GM18507 (cell line): ENCODE measurements around the gene MUC6.
"Not testable (repeated sequence)": the region's sequence is repeated elsewhere in the genome, so short reads cannot be mapped to it uniquely, and the experiment has no call there.

Source experiments
- DNase-seq: peaks from one replicate; pipeline ENCODE4 v3.0.0; 2011; ENCODE audit warnings: low read depth; ENCODE audit not compliant: insufficient read length; ENCODE audit errors: extremely low spot score
- FAIRE-seq: peaks from 2 replicates; lab custom pipeline; 2011; peaks lifted over from hg19 to GRCh38; lab: Jason Lieb, UNC

MUC6 gene

DNA sequence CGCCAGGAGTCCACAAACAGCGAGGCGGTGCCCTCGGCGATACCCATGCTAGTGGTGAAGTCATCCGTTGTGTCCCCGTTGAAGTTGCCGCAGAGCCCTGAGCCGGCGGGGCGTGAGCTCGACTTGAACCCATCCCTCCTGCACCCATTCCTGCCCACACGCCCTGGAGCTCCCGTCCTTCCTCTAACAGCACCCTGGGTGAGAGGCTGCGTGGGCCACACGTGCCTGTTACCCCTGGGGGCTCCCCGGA, 8.3 kb downstream of the MUC6 start:
- no peak for FAIRE-seq
- no peak for DNase-seq

DNA sequence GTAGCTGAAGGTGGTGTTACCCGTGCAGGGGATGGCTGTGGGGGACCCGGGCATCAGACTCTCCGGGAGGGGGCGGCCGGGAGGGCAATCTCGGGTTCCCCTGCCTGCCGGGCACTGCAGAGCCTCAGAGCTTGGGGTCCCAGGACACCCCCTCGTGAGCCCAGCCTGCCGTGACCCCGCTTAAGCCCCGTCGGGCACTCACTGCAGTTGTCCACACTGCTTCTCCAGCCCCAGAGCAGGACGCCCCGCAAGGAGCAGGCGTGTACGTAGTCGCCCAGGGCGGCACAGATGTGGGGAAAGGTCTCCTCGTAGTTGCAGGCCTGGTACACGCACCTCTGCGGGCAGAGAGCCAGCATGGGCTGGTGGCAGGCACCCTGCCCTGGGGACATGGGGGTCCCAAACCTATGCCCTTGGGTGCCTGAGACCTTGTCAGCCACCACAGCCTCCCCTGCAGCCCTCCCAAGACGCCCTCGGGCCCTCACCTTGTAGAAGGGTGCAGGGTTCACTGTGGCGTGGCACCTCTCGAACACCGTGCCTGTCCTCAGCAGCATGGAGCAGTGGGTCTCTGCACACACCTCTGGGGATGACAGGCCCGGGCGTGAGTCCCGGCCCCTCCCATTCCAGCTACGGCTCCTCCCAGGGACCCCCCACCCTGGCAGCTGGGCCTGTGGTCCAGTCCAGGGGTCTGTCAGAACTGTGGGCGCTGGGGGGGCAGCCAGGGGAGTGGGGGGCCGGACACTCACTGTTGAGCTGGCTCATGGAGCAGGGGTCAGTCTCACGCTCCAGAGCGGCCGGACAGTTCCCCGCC, 8.8 kb downstream of the MUC6 start:
- no peak for DNase-seq
- no peak for FAIRE-seq

DNA sequence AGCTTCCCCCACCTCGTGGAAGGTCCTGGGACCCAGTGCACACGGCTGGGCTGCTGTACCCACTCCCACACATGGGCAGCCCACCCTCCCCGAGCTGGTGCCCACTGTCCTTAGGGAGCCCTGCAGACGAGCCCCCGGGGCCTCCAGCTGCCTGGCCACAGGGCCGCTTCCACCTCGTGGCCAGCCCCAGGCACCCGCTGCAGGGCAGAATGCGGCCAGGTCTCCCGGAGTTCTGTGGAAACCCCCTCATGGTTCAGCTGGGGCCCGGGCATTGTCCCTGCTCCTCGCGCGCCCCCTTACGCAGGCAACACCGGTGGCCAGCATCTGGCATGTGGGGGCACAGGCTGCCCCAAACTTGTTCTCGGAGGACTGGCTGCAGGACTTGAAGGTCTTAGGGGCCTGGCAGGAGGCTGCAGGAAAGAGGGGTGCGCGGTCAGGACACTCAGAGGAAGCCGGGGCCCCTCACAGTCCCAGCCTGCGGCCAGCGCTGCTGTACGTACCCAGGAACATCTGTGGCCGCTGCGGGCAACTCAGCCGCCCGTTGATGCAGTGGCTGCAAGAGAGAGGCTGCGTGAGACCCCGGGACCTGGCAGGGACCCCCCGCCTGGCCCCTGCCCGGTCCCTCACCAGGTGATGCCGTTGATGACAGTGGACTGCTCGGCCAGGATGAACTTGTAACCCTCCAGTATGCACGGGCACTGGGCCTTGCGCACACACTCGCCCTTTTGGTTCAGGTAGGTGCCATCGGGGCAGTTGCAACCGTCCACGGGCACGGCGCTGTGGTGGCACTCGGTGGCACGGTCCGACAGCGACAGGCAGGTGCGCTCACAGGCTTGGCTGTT, 9.7 kb downstream of the MUC6 start:
- DNase-seq (no peak), FAIRE-seq (no peak)

DNA sequence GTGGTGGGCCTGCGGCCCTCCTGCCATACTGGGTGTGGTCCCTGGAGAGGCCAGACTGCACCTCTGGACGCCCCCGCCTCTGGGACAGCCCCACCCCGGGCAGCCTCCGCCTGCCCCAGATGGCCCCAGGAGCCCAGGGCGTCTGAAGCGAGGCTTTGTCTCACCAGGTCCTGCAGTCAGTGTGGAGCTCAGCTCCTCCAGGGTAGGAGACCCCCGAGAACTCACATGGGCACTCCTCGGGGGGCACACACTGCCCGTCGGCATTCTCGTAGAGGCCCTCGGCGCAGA, 10.4 kb downstream of the MUC6 start:
- FAIRE-seq, result no peak
- DNase-seq, result no peak

DNA sequence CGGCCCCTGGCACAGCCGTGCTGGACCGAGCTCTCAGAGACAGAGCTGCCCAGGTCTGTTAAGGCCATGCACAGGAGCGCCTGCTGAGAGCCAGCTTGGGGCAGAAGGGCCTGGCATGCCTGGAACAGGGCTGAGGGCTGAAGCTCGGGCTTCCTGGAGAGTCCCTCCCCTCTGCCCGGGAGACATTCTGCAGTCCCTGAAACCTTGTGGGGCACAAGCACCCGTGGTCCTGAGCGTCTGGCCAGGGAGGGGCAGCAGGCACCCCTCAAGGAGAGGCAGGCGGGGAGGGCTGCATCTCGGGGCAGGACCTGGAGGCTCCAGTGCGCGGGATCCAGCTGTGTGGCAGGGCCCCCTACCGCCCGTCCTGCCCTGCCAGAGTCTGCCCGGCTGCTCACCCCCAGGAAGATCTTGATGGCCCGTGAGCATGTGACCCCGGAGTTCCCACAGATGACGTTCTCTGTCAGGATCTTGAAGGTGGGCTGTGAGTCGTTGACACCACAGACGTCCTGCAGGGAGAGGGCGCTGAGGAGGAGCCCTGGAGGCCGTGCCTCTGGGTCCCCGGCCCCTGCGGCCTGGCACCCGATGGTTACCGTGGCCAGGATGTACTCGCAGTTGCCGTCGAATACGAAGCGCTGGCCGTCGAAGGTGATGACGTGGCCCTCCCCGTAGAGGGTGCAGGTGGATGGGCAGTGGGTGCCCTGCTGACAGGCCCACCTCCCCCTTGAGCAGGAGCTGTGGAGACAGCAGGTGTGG, 10.9 kb downstream of the MUC6 start:
- DNase-seq, result no peak
- FAIRE-seq, result no peak

DNA sequence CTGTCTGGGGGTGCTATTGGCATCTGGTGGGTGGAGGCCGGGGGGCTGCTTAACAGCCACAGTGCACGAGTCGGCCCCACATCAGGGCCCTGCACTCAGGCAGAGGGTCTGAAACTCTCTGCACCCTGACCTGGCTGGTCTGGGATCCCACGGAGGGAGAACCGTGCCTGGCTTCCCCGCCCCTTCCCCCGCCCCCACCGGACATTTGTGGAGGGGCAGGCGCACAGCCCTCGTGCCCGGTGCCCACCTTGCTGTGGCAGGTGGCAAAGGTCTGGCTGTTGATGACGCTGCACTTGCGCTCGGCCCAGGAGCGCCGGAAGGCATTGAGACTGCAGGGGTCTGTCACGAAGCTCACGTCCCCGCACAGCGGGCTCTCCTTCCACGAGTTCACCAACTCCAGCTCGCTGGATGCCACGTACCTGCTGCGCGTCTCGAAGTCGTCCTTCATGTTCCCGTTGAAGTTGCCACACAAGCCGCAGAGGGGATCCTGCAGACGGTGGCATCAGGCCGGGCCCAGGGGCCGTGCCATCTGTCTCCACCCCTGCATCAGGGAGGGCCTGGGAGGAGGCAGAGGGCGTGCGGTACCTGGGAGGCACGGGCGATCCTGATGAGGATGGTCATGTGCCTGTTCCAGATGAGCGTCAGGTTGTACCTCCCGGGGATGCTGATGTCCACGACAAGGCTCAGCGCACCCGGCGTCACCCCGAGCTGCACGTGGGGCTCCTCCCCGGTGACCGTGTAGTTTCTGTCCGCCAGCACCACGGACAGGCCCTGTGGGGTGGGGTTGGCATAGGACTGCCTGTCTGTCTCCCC, 11.7 kb downstream of the MUC6 start:
- DNase-seq, result no peak
- no peak for FAIRE-seq

DNA sequence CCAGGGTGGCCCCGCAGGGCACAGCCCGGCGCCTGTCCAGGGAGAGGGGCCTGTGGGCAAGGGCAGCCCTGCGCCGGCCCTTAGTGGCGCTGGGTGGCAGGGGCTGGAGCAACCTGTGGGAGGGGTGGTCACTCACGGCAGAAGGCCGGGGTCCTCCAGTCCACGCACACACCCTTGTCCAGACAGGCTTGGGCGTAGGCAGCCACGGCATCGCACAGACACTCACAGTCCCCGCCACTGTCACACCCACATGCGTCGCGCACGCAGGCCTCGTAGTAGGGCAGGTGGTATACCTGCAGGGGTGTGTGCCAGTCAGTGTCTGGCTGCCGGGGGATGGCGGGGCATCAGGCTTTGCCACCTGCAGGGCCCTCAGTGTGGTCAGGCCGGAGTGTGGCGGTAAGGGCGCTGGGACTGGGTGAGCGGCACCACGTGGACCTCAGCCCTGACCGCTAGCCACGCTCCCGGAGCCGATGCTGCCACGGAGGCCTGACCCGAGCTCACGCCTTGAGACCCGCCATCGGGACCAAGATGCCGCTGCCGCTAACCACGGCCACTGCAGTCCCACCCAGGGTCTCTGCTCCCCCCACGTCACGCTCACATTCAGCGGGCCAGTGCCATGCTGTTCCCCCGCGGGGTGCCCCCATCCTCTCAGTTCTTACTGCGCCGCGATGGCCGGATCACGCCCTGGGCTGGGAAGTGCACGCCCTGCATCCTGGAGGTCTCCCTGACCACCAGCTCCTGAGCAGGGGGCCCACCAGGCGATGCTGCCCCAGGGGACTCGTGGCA, 12.5 kb downstream of the MUC6 start:
- DNase-seq (no peak), FAIRE-seq (no peak)

DNA sequence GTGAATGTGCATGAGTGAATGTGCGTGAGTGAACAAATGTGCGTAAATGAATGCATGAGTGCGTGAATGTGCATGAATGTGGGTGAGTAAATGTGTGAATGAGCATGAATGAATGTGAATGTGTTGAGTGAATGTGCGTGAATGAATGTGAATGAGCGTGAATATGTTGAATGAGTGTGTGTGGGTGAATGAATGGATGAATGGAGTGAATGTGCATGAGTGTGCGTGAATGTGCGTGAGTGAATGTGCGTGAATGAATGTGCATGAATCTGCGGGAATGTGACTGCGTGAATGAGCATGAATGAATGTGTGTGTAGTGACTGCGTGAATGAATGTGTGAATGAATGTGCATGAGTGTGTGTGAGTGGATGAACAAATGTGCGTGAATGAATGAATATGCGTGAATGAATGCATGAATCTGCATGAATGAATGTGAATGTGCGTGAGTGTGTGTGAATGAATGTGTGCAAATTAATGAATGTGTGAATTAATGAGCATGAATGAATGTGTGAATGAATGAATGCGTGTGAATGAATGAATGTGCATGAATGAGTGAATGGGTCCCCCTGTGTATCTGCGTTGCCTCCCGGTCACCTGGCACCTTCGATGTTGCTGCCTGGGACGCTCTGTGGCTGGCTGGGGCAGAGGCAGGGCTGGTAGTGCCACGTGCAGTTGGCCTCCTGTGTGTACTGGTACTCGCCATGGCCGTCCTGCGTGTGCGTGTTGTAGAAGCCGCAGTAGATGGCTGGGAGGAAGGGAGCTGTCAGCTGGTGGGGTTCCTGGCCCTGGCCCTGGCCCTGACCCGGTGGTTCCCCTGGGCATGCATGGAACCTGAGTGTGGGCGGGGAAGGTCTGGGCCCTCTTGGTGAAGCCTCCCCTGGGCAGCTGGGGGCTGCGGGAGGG, 13.4 kb downstream of the MUC6 start:
- FAIRE-seq (no peak), DNase-seq (no peak)

DNA sequence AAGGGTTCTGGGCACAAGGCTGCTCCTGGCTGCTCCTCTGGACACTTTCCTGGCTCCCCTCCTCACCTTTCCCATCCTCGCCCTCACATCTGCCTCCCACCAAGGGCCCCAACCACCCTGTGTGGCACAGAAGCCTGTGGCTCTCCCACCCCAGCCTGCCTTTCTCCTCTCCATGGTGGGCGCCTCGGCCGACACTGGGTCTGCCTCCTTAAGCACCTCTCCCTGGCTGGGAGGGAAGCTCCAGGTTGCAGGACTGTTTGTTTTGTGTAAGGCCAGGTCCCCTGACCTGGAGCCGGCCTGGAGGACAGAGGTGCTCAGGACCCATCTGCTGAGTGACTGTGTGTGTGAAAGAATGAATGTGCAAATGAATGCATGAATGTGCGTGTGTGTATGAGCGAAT, 14.1 kb downstream of the MUC6 start:
- no peak for DNase-seq
- FAIRE-seq, result no peak

DNA sequence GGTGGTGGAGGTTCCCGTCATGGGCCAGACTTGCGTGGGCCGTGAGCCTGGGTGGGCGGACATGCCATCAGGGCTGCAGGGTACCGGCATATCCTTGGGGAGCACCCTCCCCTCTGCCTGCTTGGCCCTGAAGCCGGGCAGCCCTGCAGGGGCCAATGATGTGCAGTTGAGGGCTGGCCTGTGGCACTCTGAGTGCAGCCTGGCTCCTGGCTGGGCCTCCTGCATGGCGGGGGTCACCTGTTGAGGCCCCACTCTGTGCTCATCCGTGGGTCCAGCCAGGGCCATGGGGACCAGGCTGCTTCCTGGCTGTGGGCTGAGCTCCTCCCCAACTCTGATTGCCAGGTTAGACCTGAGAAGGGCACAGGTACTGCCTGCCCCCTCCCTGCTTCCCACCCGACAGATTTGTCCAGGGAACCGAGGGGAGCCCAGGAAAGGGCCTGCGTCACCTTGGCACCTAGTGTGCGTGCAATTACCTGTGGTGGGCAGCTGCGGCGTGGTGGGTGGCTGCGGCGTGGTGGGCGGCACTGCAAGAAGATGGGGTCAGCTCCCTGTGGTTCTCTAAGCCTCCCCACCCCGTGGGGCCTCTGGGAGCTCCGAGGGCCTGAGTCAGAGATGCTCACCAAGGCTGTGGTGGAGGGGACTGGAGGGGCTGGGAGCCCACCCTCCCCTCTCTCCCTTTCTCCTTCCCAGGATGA, 16.2 kb downstream of the MUC6 start:
- no peak for DNase-seq
- FAIRE-seq, result no peak

DNA sequence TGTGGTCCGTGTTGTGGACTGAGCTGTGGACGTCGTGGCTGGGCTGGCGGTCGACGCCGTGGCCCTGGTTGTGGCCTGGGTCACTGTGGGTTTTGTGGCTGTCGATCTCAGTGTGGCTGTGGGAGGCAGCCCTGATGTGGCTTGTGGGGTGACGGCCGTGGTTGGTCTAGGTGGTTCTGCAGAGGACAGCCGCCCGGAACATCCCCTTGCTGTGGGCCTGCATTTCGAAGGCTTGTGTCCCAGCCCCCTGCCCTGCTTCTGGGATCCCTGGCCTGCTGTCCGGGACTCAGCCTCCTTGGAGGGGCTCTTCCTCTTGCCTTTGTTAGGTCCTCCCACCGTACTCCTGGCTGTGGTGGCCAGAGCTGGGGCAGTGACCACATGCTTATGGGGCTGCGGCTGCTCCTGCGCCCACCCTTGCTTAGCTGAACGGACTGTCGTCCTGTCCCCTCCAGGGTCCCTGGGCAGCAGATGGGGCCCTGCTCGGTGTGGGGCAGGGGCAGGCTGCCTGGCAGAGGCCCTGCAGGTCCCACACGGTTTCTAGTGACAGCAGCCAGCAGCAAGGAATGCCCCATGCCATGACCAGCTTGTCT, 17.1 kb downstream of the MUC6 start:
- no peak for FAIRE-seq
- DNase-seq, result no peak

DNA sequence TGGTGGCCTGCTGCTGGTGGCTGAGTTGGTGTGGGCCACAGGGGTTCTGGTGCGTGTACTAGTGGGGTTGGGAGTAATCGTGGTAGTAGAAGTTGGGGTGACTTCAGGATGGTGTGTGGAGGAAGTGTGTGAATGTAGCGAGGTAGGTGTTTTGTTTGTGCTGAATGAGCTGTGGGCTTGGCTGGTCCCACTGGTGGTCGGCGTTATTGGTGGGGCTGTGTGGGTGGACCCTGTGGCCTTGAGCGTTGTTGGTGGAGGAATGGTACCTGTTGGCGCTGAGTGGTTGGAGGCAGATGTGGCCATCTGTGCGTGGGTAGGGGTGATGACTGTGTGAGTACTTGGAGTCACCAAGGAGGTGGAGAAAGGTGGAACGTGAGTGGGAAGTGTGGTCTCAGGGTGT, 18.4 kb downstream of the MUC6 start:
- DNase-seq (no peak), FAIRE-seq (no peak)

DNA sequence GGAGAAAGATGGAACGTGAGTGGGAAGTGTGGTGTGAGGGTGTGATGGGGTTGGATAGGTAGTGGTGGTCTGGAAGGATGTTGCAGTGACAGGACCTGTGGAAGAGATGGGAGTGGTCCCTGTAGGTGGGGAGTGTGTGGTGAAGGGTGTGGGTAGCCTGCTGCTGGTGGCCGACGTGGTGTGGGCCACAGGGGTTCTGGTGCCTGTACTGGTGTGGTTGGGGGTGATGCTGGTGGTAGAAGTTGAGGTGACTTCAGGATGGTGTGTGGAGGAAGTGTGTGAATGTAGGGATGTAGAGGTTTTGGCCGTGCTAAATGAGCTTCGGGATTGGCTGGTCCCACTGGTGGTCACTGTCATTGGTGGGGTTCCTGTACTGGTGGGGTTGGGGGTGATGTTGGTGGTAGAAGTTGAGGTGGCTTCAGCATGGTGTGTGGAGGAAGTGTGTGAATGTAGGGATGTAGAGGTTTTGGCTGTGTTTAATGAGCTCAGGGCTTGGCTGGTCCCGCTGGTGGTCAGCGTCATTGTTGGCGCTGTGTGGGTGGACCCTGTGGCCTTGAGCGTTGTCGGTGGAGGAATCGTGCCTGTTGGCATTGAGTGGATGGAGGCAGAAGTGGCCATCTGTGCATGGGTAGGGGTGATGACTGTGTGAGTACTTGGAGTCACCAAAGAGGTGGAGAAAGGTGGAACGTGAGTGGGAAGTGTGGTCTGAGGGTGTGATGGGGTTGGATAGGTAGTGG, 19.1 kb downstream of the MUC6 start:
- DNase-seq (no peak), FAIRE-seq (peak; percentile 56)

DNA sequence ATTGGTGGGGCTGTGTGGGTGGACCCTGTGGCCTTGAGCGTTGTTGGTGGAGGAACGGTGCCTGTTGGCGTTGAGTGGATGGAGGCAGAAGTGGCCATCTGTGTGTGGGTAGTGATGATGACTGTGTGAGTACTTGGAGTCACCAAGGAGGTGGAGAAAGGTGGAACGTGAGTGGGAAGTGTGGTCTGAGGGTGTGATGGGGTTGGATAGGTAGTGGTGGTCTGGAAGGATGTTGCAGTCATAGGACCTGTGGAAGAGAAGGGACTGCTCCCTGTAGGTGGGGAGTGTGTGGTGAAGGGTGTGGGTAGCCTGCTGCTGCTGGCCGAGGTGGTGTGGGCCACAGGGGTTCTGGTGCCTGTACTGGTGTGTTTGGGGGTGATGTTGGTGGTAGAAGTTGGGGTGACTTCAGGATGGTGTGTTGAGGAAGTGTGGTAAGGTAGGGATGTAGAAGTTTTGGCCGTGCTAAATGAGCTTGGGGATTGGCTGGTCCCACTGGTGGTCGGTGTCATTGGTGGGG, 19.9 kb downstream of the MUC6 start:
- not testable (repeated sequence) for DNase-seq
- peak; percentile 80 for FAIRE-seq

DNA sequence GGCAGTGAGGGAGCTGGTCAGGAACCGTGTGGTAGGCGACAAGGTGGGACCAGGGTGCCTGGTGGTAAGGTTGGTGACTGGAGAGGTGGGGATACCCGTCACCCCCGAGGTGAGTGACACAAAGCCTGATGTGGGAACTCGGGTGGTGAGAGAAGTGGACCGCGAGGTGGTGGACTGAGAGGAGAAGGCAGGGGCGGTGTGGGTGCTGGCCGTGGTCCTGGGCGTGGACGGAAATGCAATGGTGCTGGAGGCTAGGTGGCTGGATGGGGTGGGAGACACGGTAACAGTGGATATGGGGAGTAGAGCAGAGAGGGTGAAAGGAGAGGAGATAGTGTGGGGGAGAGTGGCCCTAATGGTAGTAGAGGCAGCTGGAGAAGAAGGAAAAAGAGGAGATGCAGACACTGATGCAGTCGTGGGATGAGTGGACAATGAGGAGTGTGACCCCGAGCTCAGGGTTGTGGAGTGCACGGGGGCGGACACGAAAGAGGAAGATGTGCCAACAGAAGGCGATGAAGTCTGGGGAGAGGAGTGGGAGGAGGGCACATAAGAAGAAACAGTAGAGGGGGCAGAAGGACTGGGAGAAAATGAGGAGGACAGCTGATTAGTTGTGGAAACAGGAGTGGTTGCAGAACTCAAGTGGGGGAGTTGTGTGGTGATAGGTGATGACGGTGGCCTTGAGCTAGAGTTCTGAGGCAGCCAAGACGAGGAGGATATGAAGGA, 20.5 kb downstream of the MUC6 start:
- DNase-seq, result no peak
- FAIRE-seq, result no peak

DNA sequence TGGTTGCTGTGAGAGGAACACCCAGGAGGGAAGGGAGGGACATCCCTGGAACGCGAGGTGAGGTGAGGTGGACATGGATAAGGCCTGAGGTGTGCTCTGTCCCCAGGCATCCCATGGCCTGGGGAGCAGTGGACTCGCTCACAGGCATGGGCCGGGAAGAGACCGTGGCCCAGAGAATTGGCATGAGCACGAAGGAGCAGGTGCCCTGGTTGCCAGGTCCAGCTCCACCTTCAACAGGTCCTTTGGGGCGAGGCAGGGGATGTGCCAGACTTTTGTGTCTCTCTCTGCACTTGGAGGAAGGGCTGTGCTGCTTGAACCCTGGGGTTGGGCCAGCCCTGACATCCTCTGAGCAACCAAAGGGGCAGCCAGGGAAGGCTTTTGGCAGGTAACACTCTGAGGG, 21.5 kb downstream of the MUC6 start:
- FAIRE-seq, result no peak
- no peak for DNase-seq
